ENCODE data around the gene TM4SF4. TPM values are rescaled to one million over a fixed set of nuclear protein-coding genes. Genes with fewer than 3 reads are reported as not detected.

The TM4SF4 gene
- total RNA-seq, 1 experiment from 2014 or later, result 2.7 TPM

DNA sequence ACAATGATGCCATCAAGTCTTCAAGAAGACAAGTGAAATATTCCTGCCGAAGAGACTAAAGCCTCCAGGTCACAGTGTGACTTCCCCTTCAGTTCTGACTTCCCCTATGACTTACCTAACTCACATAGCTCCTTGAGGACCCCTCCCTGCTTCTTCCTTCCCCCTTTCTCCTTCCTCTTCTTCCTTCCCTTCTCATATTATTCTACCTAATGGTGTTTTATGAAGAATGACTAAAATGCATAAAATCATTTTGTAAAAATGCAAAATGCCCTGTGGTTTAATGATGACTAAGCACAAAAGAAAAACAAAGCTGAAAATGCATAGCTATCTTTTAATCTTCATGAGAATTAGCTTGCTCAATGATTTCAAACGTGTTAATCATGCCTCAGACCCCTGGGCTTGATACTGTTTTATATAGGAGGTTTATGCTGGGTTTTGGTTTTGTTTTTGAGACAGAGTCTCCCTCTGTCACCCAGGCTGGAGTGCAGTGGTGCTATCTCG, 26.1 kb upstream of the TM4SF4 start:
- H3K4me3 ChIP-seq (ENCODE audit: low read depth, low read length), result no peak overlapping the region
- H3K36me3 ChIP-seq (ENCODE audit: control insufficient read depth, insufficient read depth, low read length), result no peaks in the 10 kb centered on the region
- H3K36me3 Mint-ChIP-seq (ENCODE audit: insufficient read depth, unreplicated experiment), result no peaks in the 10 kb centered on the region
- TF ChIP-seq, protein P1, sequence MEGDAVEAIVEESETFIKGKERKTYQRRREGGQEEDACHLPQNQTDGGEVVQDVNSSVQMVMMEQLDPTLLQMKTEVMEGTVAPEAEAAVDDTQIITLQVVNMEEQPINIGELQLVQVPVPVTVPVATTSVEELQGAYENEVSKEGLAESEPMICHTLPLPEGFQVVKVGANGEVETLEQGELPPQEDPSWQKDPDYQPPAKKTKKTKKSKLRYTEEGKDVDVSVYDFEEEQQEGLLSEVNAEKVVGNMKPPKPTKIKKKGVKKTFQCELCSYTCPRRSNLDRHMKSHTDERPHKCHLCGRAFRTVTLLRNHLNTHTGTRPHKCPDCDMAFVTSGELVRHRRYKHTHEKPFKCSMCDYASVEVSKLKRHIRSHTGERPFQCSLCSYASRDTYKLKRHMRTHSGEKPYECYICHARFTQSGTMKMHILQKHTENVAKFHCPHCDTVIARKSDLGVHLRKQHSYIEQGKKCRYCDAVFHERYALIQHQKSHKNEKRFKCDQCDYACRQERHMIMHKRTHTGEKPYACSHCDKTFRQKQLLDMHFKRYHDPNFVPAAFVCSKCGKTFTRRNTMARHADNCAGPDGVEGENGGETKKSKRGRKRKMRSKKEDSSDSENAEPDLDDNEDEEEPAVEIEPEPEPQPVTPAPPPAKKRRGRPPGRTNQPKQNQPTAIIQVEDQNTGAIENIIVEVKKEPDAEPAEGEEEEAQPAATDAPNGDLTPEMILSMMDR (IDR thresholded peaks at IDR 0.05; ENCODE audit: insufficient read depth in 1 of 2, low read depth in 1 of 2, low read length in 1 of 2, severe bottlenecking in 1 of 2, unreplicated experiment in 1 of 2), result no peak
- no TSS peak for BruUV-seq (replicated peaks)
- no peak for DNase-seq
- H3K4me3 Mint-ChIP-seq (ENCODE audit: unreplicated experiment), result no peak overlapping the region
- intact Hi-C loops (cut with micrococcal nuclease; ENCODE audit: unreplicated experiment), result no loop called here
- peaks cover 23% of the 10 kb centered on the region for H3K9me3 ChIP-seq
- no peak overlapping the region for H3K27ac Mint-ChIP-seq (ENCODE audit: unreplicated experiment)
- ChIA-PET CTCF (no interaction called here), POLR2A (no interaction called here)
- peaks cover 8% of the 10 kb centered on the region for H3K4me1 Mint-ChIP-seq (ENCODE audit: low read depth, unreplicated experiment)
- H3K9me3 Mint-ChIP-seq (ENCODE audit: unreplicated experiment), result peaks cover 21% of the 10 kb centered on the region
- no peaks in the 10 kb centered on the region for H3K27me3 Mint-ChIP-seq (ENCODE audit: insufficient read depth, unreplicated experiment)
- 0 out of 2 replicates have a peak, but pooled peaks cover 6% of the 10 kb centered on the region for H3K4me1 ChIP-seq
- H3K27me3 ChIP-seq (replicated peaks; ENCODE audit: control insufficient read depth, insufficient read depth, low read length), result no peaks in the 10 kb centered on the region

DNA sequence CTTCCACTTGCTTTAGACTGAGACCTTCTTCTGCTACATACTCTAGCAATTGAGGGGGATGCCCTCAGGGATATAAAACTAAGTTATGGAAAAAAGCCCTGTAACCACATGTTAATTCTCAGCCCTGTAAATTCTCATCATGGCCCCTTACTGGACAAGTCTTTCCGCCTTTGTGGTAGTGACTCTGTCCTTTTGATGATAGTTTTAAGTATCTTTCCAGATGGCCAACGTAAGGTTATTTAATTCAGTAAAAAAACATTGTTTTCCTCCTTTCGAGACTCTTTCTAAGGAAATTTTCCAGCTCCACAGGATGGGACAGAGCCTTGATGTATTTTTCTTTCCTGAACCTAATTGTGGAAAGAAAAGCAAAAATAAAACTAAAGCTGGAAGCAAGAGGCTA, 25.3 kb upstream of the TM4SF4 start:
- Mint-ChIP-seq H3K4me1 (ENCODE audit: low read depth, unreplicated experiment) (peaks cover 8% of the 10 kb centered on the region), H3K27ac (ENCODE audit: unreplicated experiment) (peak overlapping the region; percentile 81), H3K36me3 (ENCODE audit: insufficient read depth, unreplicated experiment) (no peaks in the 10 kb centered on the region), H3K9me3 (ENCODE audit: unreplicated experiment) (peaks cover 27% of the 10 kb centered on the region), H3K4me3 (ENCODE audit: unreplicated experiment) (no peak overlapping the region), H3K27me3 (ENCODE audit: insufficient read depth, unreplicated experiment) (no peaks in the 10 kb centered on the region)
- H3K4me1 ChIP-seq, result 0 out of 2 replicates have a peak, but pooled peaks cover 6% of the 10 kb centered on the region
- H3K9me3 ChIP-seq, result peaks cover 23% of the 10 kb centered on the region
- POLR2A ChIA-PET, result no interaction called here
- TF ChIP-seq, protein P1 (IDR thresholded peaks at IDR 0.05; ENCODE audit: insufficient read depth in 1 of 2, low read depth in 1 of 2, low read length in 1 of 2, severe bottlenecking in 1 of 2, unreplicated experiment in 1 of 2), result no peak
- H3K4me3 ChIP-seq (ENCODE audit: low read depth, low read length), result no peak overlapping the region
- intact Hi-C loops (cut with micrococcal nuclease; ENCODE audit: unreplicated experiment), result no loop called here
- DNase-seq, result no peak
- no TSS peak for BruUV-seq (replicated peaks)
- CTCF ChIA-PET, result no interaction called here
- H3K36me3 ChIP-seq (ENCODE audit: control insufficient read depth, insufficient read depth, low read length), result no peaks in the 10 kb centered on the region
- H3K27me3 ChIP-seq (replicated peaks; ENCODE audit: control insufficient read depth, insufficient read depth, low read length), result no peaks in the 10 kb centered on the region

DNA sequence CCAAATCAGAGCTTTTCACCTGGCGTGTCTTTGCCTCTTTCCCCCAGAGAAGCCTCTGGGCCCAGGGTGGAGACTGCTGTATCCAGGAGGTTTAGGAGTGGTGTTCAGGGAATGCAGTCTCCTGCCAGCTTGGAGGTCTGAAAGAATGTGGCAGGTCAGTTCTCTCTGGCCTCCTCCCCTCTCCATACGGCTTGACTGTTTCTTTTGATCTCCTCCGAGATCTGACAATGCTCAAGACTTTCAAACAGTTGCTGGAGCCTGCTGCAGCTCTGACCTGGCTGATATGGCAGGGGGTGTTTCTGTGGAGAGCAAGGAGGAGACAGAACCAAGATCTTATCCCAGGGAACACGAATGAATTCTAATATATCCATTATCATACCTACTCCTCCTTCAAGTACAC, 24.7 kb upstream of the TM4SF4 start:
- 0 out of 2 replicates have a peak, but pooled peaks cover 6% of the 10 kb centered on the region for H3K4me1 ChIP-seq
- Mint-ChIP-seq H3K36me3 (ENCODE audit: insufficient read depth, unreplicated experiment) (no peaks in the 10 kb centered on the region), H3K27me3 (ENCODE audit: insufficient read depth, unreplicated experiment) (no peaks in the 10 kb centered on the region), H3K4me3 (ENCODE audit: unreplicated experiment) (no peak overlapping the region), H3K9me3 (ENCODE audit: unreplicated experiment) (peaks cover 34% of the 10 kb centered on the region), H3K4me1 (ENCODE audit: low read depth, unreplicated experiment) (peaks cover 11% of the 10 kb centered on the region), H3K27ac (ENCODE audit: unreplicated experiment) (peak overlapping the region; percentile 81)
- TF ChIP-seq, protein P1 (IDR thresholded peaks at IDR 0.05; ENCODE audit: insufficient read depth in 1 of 2, low read depth in 1 of 2, low read length in 1 of 2, severe bottlenecking in 1 of 2, unreplicated experiment in 1 of 2), result no peak
- DNase-seq, result peak; percentile 48 to 68
- H3K4me3 ChIP-seq (ENCODE audit: low read depth, low read length), result no peak overlapping the region
- peaks cover 23% of the 10 kb centered on the region for H3K9me3 ChIP-seq
- intact Hi-C loops (cut with micrococcal nuclease; ENCODE audit: unreplicated experiment), result loop anchor here (2.0 kb wide), 1 partner anchor 53 kb away; no protein-coding TSS in a partner anchor
- ChIA-PET CTCF (no interaction called here), POLR2A (no interaction called here)
- no TSS peak for BruUV-seq (replicated peaks)
- H3K27me3 ChIP-seq (replicated peaks; ENCODE audit: control insufficient read depth, insufficient read depth, low read length), result no peaks in the 10 kb centered on the region
- H3K36me3 ChIP-seq (ENCODE audit: control insufficient read depth, insufficient read depth, low read length), result no peaks in the 10 kb centered on the region

Data from Caco-2 (cell line).